ENCODE measurements around the gene ACER2. TPM values are rescaled to one million over a fixed set of nuclear protein-coding genes. Genes with fewer than 3 reads are reported as not detected.

ACER2 gene
- total and polyA plus RNA-seq, 2 of the 8 experiments (the other 6 are each of a cell fraction or from before 2014, with no cell fraction given): 7.4 to 8.8 TPM

GRCh38 chr9:19373527-19373926 is 35.3 kb upstream of the ACER2 start:
- no peak overlapping the region for H2BK5ac ChIP-seq (ENCODE audit: low read depth, low read length)
- H3K4ac ChIP-seq (replicated peaks; ENCODE audit: insufficient read length, low read depth, low read length): no peak overlapping the region
- no peak overlapping the region for H3K4me3 ChIP-seq (ENCODE audit: extremely low read depth in 1 of 4, insufficient read depth in 2 of 4, low read depth in 3 of 4, low read length in 4 of 4)
- H3K4me2 ChIP-seq (ENCODE audit: insufficient read depth in 1 of 2, low read depth in 2 of 2, low read length in 2 of 2): no peak overlapping the region
- H4K91ac ChIP-seq (replicated peaks; ENCODE audit: insufficient read length, low read length): no peak overlapping the region
- H3K9me3 ChIP-seq (ENCODE audit: insufficient read depth in 2 of 2, low read depth in 1 of 2, low read length in 1 of 2): no peaks in the 10 kb centered on the region
- H3K27me3 ChIP-seq (replicated peaks in 1 of 4; ENCODE audit: control insufficient read depth in 3 of 4, extremely low read depth in 1 of 4, insufficient read depth in 3 of 4, low read length in 3 of 4): no peaks in the 10 kb centered on the region
- no peaks in the 10 kb centered on the region for H3K79me1 ChIP-seq (ENCODE audit: low read depth, low read length)
- no peak overlapping the region for H3K14ac ChIP-seq (ENCODE audit: insufficient read length)
- peak; percentile 27; the same call in 1 of the 2 replicates for TF ChIP-seq POLR2AphosphoS5 (IDR thresholded peaks at IDR 0.05; ENCODE audit: low read depth, low read length)
- peak in 1 of 2 experiments; percentile 74; a peak in 2 of 3 replicates for TF ChIP-seq POLR2A (IDR thresholded peaks at IDR 0.05; ENCODE audit: control extremely low read depth in 1 of 2, low read depth in 2 of 2, low read length in 2 of 2)
- TF ChIP-seq SP4 (IDR thresholded peaks at IDR 0.05; ENCODE audit: low read length): no peak
- CTCF ChIA-PET (ENCODE audit: partially characterized antibody): interaction anchor here (1.5 kb wide), 1 partner anchor 91 kb away, joined by 3 read pairs; no protein-coding TSS in a partner anchor
- no peak overlapping the region for H3K9ac ChIP-seq (replicated peaks in 1 of 4; ENCODE audit: extremely low read depth in 1 of 4, low read depth in 3 of 4, low read length in 3 of 4)
- no peak overlapping the region for H3K27ac ChIP-seq (ENCODE audit: low read depth, low read length)
- FAIRE-seq (no peak), DNase-seq (ENCODE audit: low read depth in 1 of 2, low spot score in 2 of 2) (no peak)
- H3K18ac ChIP-seq (ENCODE audit: extremely low read depth, low read length): no peak overlapping the region
- H4K5ac ChIP-seq (ENCODE audit: insufficient read length, low read depth, low read length): no peak overlapping the region
- H2AFZ ChIP-seq (ENCODE audit: low read length): no peak overlapping the region
- no peak overlapping the region for H2BK20ac ChIP-seq (ENCODE audit: low read length)
- no peak overlapping the region for H2AK5ac ChIP-seq (ENCODE audit: low read depth, low read length)
- peaks cover 0 to under 1% (median 0%) of the 10 kb centered on the region in 4 experiments; a peak in 2 of 7 replicates for H3K4me1 ChIP-seq (replicated peaks in 1 of 4; ENCODE audit: control insufficient read depth in 3 of 4, insufficient read depth in 4 of 4, low read length in 3 of 4)
- POLR2A ChIA-PET (ENCODE audit: partially characterized antibody): interaction anchor here (1.2 to 2.1 kb wide), 4 partner anchors 12 to 178 kb away, joined by 3 to 9 read pairs (median 4); no protein-coding TSS in a partner anchor
- H3K36me3 ChIP-seq (ENCODE audit: control insufficient read depth in 2 of 4, insufficient read depth in 4 of 4, low read length in 3 of 4): peaks cover 18 to 76% (median 45%) of the 10 kb centered on the region in 4 experiments
- H4K20me1 ChIP-seq (replicated peaks in 1 of 2; ENCODE audit: control insufficient read depth in 1 of 2, insufficient read depth in 2 of 2, low read length in 2 of 2): peaks cover 2 to 11% of the 10 kb centered on the region in 2 experiments
- peaks cover under 1% of the 10 kb centered on the region; the same call in 1 of the 2 replicates for H3K23me2 ChIP-seq (ENCODE audit: low read depth, low read length)
- peaks cover 0 to 17% of the 10 kb centered on the region in 2 experiments; a peak in 2 of 4 replicates for H3K79me2 ChIP-seq (ENCODE audit: control insufficient read depth in 1 of 2, insufficient read depth in 2 of 2, low read length in 2 of 2)
- no peak overlapping the region for H4K8ac ChIP-seq (ENCODE audit: extremely low read depth, insufficient read depth, low read length)
- no peak overlapping the region for H2BK15ac ChIP-seq (ENCODE audit: low read length)
- no peak overlapping the region for H3K56ac ChIP-seq (replicated peaks; ENCODE audit: insufficient read length, low read depth, low read length)
- H2BK120ac ChIP-seq (replicated peaks; ENCODE audit: low read depth, low read length): no peak overlapping the region
- H3K23ac ChIP-seq (ENCODE audit: insufficient read length): no peak overlapping the region
- no peak overlapping the region for H2BK12ac ChIP-seq (ENCODE audit: low read depth, low read length)

Measured in H1 (cell line).